Gastroesophageal sphincter (tissue), 3 donors: ENCODE measurements around the gene COG5.

Source experiments
- CTCF ChIP-seq, 4 experiments: fragments of 200-600 bp in 2 of 4; fragments of 450-650 bp in 2 of 4; sonication (generic) in 1 of 4; IDR thresholded peaks; one replicate each; pipeline ENCODE4 v1.5.1; 2017 to 2019; ENCODE audit warnings: antibody characterized with exemption in 4 of 4, mild to moderate bottlenecking in 2 of 4, moderate library complexity in 2 of 4
- EP300 ChIP-seq: sonication (generic); formaldehyde crosslinking; IDR thresholded peaks from one replicate; pipeline ENCODE4 v1.6.1; 2017; ENCODE audit warnings: antibody characterized with exemption, mild to moderate bottlenecking
- POLR2A ChIP-seq, 2 donors: fragments of 450-650 bp; IDR thresholded peaks; one replicate each; pipeline ENCODE4 v1.6.1; 2017; ENCODE audit warnings: antibody characterized with exemption in 2 of 2, mild to moderate bottlenecking in 2 of 2, moderate library complexity in 1 of 2
- POLR2AphosphoS5 ChIP-seq: sonication (generic); formaldehyde crosslinking; IDR thresholded peaks from one replicate; pipeline ENCODE4 v1.6.1; 2017; ENCODE audit warnings: antibody characterized with exemption

GRCh38 chr7:107408349-107408748 is 155.4 kb downstream of the COG5 start:
- TF ChIP-seq CTCF (IDR thresholded peaks at IDR 0.05), result no peak
- no peak for TF ChIP-seq POLR2A (IDR thresholded peaks at IDR 0.05)
- no peak for TF ChIP-seq POLR2AphosphoS5
- TF ChIP-seq EP300, result no peak
